Nephron (organoid): ENCODE results near the gene LMBRD1.
"Not testable (repeated sequence)": the region's sequence is repeated elsewhere in the genome, so short reads cannot be mapped to it uniquely, and the experiment has no call there.

Experiments used
- H3K27ac Mint-ChIP-seq, 3 experiments: 2 replicates each; pipeline ENCODE4 v1.8.0; 2020; ENCODE audit warnings: mixed read lengths in 3 of 3, mild to moderate bottlenecking in 2 of 3, moderate library complexity in 1 of 3
- H3K27me3 Mint-ChIP-seq: 2 replicates; pipeline ENCODE4 v1.8.0; 2021; ENCODE audit warnings: low read depth, mild to moderate bottlenecking, moderate library complexity, mixed read lengths
- H3K36me3 Mint-ChIP-seq: 2 replicates; pipeline ENCODE4 v1.8.0; 2020; ENCODE audit warnings: low read depth, mixed read lengths
- H3K4me1 Mint-ChIP-seq: 2 replicates; pipeline ENCODE4 v1.8.0; 2020; ENCODE audit warnings: mixed read lengths
- H3K4me3 Mint-ChIP-seq, 3 experiments: 2 replicates each; pipeline ENCODE4 v1.8.0; 2020; ENCODE audit warnings: mild to moderate bottlenecking in 3 of 3, mixed read lengths in 3 of 3, moderate library complexity in 2 of 3
- H3K9me3 Mint-ChIP-seq: 2 replicates; pipeline ENCODE4 v1.8.0; 2020; ENCODE audit warnings: mixed read lengths
- TF ChIP-seq, protein P1 (sequence below), 3 experiments: fragments of 200-600 bp; sonication (generic); IDR thresholded peaks; one replicate each; pipeline ENCODE4 v1.5.0; 2021; ENCODE audit warnings: antibody characterized with exemption in 3 of 3; ENCODE audit not compliant: unreplicated experiment in 3 of 3

The LMBRD1 gene

GRCh38 chr6:69832558-69832957 lies 35.7 kb upstream of the LMBRD1 start:
- no peaks in the 10 kb centered on the region for H3K36me3 Mint-ChIP-seq
- no peaks in the 10 kb centered on the region for H3K27me3 Mint-ChIP-seq
- TF ChIP-seq, protein P1, sequence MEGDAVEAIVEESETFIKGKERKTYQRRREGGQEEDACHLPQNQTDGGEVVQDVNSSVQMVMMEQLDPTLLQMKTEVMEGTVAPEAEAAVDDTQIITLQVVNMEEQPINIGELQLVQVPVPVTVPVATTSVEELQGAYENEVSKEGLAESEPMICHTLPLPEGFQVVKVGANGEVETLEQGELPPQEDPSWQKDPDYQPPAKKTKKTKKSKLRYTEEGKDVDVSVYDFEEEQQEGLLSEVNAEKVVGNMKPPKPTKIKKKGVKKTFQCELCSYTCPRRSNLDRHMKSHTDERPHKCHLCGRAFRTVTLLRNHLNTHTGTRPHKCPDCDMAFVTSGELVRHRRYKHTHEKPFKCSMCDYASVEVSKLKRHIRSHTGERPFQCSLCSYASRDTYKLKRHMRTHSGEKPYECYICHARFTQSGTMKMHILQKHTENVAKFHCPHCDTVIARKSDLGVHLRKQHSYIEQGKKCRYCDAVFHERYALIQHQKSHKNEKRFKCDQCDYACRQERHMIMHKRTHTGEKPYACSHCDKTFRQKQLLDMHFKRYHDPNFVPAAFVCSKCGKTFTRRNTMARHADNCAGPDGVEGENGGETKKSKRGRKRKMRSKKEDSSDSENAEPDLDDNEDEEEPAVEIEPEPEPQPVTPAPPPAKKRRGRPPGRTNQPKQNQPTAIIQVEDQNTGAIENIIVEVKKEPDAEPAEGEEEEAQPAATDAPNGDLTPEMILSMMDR (IDR thresholded peaks at IDR 0.05; ENCODE audit: unreplicated experiment in 3 of 3), result no peak
- no peaks in the 10 kb centered on the region for H3K9me3 Mint-ChIP-seq
- H3K27ac Mint-ChIP-seq, result no peak overlapping the region
- peaks cover 7% of the 10 kb centered on the region for H3K4me1 Mint-ChIP-seq
- no peak overlapping the region for H3K4me3 Mint-ChIP-seq

- Mint-ChIP-seq H3K27me3 (no peaks in the 10 kb centered on the region), H3K36me3 (no peaks in the 10 kb centered on the region), H3K4me1 (no peaks in the 10 kb centered on the region), H3K4me3 (no peak overlapping the region), H3K9me3 (no peaks in the 10 kb centered on the region), H3K27ac (no peak overlapping the region)
- TF ChIP-seq, protein P1 (IDR thresholded peaks at IDR 0.05; ENCODE audit: unreplicated experiment in 3 of 3), result no peak
Observed at GRCh38 chr6:69827276-69827893, 30.6 kb upstream of the LMBRD1 start.

GRCh38 chr6:69825904-69826303 lies 29.1 kb upstream of the LMBRD1 start:
- no peak overlapping the region for H3K4me3 Mint-ChIP-seq
- H3K36me3 Mint-ChIP-seq, result no peaks in the 10 kb centered on the region
- no peaks in the 10 kb centered on the region for H3K27me3 Mint-ChIP-seq
- no peaks in the 10 kb centered on the region for H3K4me1 Mint-ChIP-seq
- TF ChIP-seq, protein P1 (IDR thresholded peaks at IDR 0.05; ENCODE audit: unreplicated experiment in 3 of 3), result no peak
- H3K27ac Mint-ChIP-seq, result no peak overlapping the region
- no peaks in the 10 kb centered on the region for H3K9me3 Mint-ChIP-seq

DNA sequence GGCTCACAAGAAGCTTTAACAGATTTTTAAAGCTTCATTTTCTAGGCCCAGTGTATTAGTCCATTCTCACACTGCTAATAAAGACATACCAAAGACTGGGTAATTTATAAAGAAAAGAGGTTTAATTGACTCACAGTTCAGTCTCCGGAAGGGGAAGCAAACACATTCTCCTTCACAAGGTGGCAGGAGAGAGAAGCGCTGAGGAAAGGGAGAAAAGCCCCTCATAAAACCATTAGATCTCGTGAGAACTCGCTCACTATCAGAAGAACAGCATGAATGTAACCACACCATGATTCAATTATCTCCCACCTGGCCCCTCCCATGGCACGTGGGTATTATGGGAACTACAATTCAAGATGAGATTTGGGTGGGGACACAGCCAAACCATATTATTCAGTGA lies 27.5 kb upstream of the LMBRD1 start:
- not testable (repeated sequence) for H3K4me1 Mint-ChIP-seq, H3K27ac Mint-ChIP-seq, H3K27me3 Mint-ChIP-seq, H3K4me3 Mint-ChIP-seq, H3K9me3 Mint-ChIP-seq, H3K36me3 Mint-ChIP-seq

GRCh38 chr6:69820438-69820837 lies 23.6 kb upstream of the LMBRD1 start:
- no peak overlapping the region for H3K27ac Mint-ChIP-seq
- H3K36me3 Mint-ChIP-seq, result no peaks in the 10 kb centered on the region
- H3K27me3 Mint-ChIP-seq, result no peaks in the 10 kb centered on the region
- TF ChIP-seq, protein P1 (IDR thresholded peaks at IDR 0.05; ENCODE audit: unreplicated experiment in 3 of 3), result no peak
- peaks cover 2% of the 10 kb centered on the region for H3K4me1 Mint-ChIP-seq
- no peak overlapping the region for H3K4me3 Mint-ChIP-seq
- H3K9me3 Mint-ChIP-seq, result no peaks in the 10 kb centered on the region

GRCh38 chr6:69820018-69820417 lies 23.2 kb upstream of the LMBRD1 start:
- TF ChIP-seq, protein P1 (IDR thresholded peaks at IDR 0.05; ENCODE audit: unreplicated experiment in 3 of 3), result no peak
- H3K27me3 Mint-ChIP-seq, result no peaks in the 10 kb centered on the region
- no peaks in the 10 kb centered on the region for H3K9me3 Mint-ChIP-seq
- no peak overlapping the region for H3K27ac Mint-ChIP-seq
- peaks cover 6% of the 10 kb centered on the region for H3K4me1 Mint-ChIP-seq
- no peak overlapping the region for H3K4me3 Mint-ChIP-seq
- H3K36me3 Mint-ChIP-seq, result no peaks in the 10 kb centered on the region
